Liver (tissue), 9 donors: ENCODE results near the gene TBC1D7. TPM values are rescaled to one million over a fixed set of nuclear protein-coding genes. Genes with fewer than 3 reads are reported as not detected.

Source experiments
- DNase-seq: peaks from one replicate; pipeline ENCODE4 v3.0.0-alpha.2; 2017; ENCODE audit warnings: low spot score
- H3K27ac ChIP-seq, 2 donors: one replicate each; pipeline ENCODE4 v1.7.0; 2013; ENCODE audit warnings: inconsistent platforms in 2 of 2, low read length in 2 of 2, control low read depth in 1 of 2, low read depth in 1 of 2, mild to moderate bottlenecking in 1 of 2
- H3K27me3 ChIP-seq, 4 donors: one replicate each; pipeline versions ENCODE4 v1.6.1 to v1.7.0; 2013; ENCODE audit warnings: low read length in 3 of 4, inconsistent platforms in 1 of 4, mild to moderate bottlenecking in 1 of 4, moderate library complexity in 1 of 4; ENCODE audit not compliant: control insufficient read depth in 4 of 4, insufficient read depth in 4 of 4
- H3K36me3 ChIP-seq, 4 donors: one replicate each; pipeline versions ENCODE4 v1.6.1 to v1.7.0; 2013; ENCODE audit warnings: low read length in 3 of 4, mild to moderate bottlenecking in 3 of 4, low read depth in 1 of 4, moderate library complexity in 1 of 4; ENCODE audit not compliant: control insufficient read depth in 4 of 4, insufficient read depth in 3 of 4
- H3K4me1 ChIP-seq, 4 donors: one replicate each; pipeline versions ENCODE4 v1.6.1 to v1.7.0; 2013; ENCODE audit warnings: low read length in 3 of 4, mild to moderate bottlenecking in 3 of 4, moderate library complexity in 1 of 4; ENCODE audit not compliant: control insufficient read depth in 4 of 4, insufficient read depth in 4 of 4
- H3K4me3 ChIP-seq, 3 donors: one replicate each; pipeline versions ENCODE4 v1.6.1 to v1.7.0; 2013; ENCODE audit warnings: low read length in 3 of 3, control low read depth in 1 of 3, low read depth in 1 of 3, mild to moderate bottlenecking in 1 of 3
- H3K9ac ChIP-seq, 2 donors: one replicate each; pipeline ENCODE4 v1.7.0; 2013; ENCODE audit warnings: low read length in 2 of 2, mild to moderate bottlenecking in 2 of 2, moderate library complexity in 2 of 2, control low read depth in 1 of 2, low read depth in 1 of 2
- H3K9me3 ChIP-seq, 4 donors: one replicate each; pipeline versions ENCODE4 v1.6.1 to v1.7.0; 2013; ENCODE audit warnings: low read length in 3 of 4; ENCODE audit not compliant: control insufficient read depth in 4 of 4
- CTCF ChIP-seq: fragments of 150-350 bp; IDR thresholded peaks from 2 replicates; pipeline ENCODE4 v1.5.1; 2017; ENCODE audit warnings: improper control_type of control experiment, low read depth, low read length; ENCODE audit not compliant: missing input control
- EGR1 ChIP-seq, 2 donors: IDR thresholded peaks; 2 replicates each; pipeline ENCODE4 v1.6.1; 2016 to 2018; ENCODE audit warnings: antibody characterized with exemption in 2 of 2, low read depth in 2 of 2
- FOXA1 ChIP-seq: IDR thresholded peaks from 2 replicates; pipeline ENCODE4 v1.6.1; 2016; ENCODE audit warnings: antibody characterized with exemption
- FOXA2 ChIP-seq: IDR thresholded peaks from 2 replicates; pipeline ENCODE4 v1.6.1; 2016; ENCODE audit warnings: antibody characterized with exemption
- HNF4A ChIP-seq, 2 donors: conservative IDR thresholded peaks; 2 replicates each; pipeline ENCODE4 v1.6.1; 2016; ENCODE audit warnings: antibody characterized with exemption in 2 of 2, mild to moderate bottlenecking in 2 of 2
- JUND ChIP-seq, 2 donors: IDR thresholded peaks; 2 replicates each; pipeline ENCODE4 v1.6.1; 2016; ENCODE audit warnings: antibody characterized with exemption in 2 of 2
- NR2F2 ChIP-seq: IDR thresholded peaks from 2 replicates; pipeline ENCODE4 v1.6.1; 2016; ENCODE audit warnings: antibody characterized with exemption
- RAD21 ChIP-seq, 2 donors: IDR thresholded peaks; 2 replicates each; pipeline ENCODE4 v1.6.1; 2016; ENCODE audit warnings: antibody characterized with exemption in 2 of 2, mild to moderate bottlenecking in 2 of 2
- RXRA ChIP-seq, 2 donors: IDR thresholded peaks; 2 replicates each; pipeline ENCODE4 v1.6.1; 2017 to 2018; ENCODE audit warnings: antibody characterized with exemption in 2 of 2, mild to moderate bottlenecking in 1 of 2
- SP1 ChIP-seq: IDR thresholded peaks from 2 replicates; pipeline ENCODE4 v1.6.1; 2018; ENCODE audit warnings: antibody characterized with exemption, mild to moderate bottlenecking
- WGBS: extraction: QIAGEN DNeasy Blood & Tissue Kit; methylation state at CpG from one replicate; pipeline ENCODE4 v1.1.7; 2013; 5-methylcytosine and 5-hydroxymethylcytosine counted together
- polyA plus RNA-seq, 2 donors: library from polyadenylated mRNA; stranded (reverse) in 1 of 2; unstranded in 1 of 2; fragments of 200-250 nt in 1 of 2; fragments of >200 nt in 1 of 2; fragmentation: Nextera tagmentation in 1 of 2; extraction: Ambion mirVana in 1 of 2; gene quantifications; one replicate each; pipeline versions ENCODE4 v1.2.1 to v1.2.3, GENCODE V29; 2013 to 2015
- total RNA-seq, 2 donors: library from RNA; depleted of rRNA; stranded (reverse); fragments of >200 nt; gene quantifications; one replicate each; pipeline ENCODE4 v1.2.3, GENCODE V29; 2014
- TF ChIP-seq, protein P1 (sequence below): IDR thresholded peaks from 2 replicates; pipeline ENCODE4 v1.6.1; 2016; ENCODE audit warnings: antibody characterized with exemption, mild to moderate bottlenecking
- TF ChIP-seq, protein P2 (sequence below): IDR thresholded peaks from 2 replicates; pipeline ENCODE4 v1.6.1; 2016; ENCODE audit warnings: antibody characterized with exemption
- TF ChIP-seq, protein P3 (sequence below): IDR thresholded peaks from 2 replicates; pipeline ENCODE4 v1.6.1; 2016; ENCODE audit warnings: antibody characterized with exemption
- donor health status: healthy.
- donor health status: healthy.
- donor health status: healthy.
- donor health status: healthy.
- donor health status: healthy.

The TBC1D7 gene
- total and polyA plus RNA-seq, 4 donors, result 9.6 to 18.8 (median 10.6) TPM

GRCh38 chr6:13302291-13302690 lies 26.0 kb downstream of the TBC1D7 start:
- no peak overlapping the region for H3K4me3 ChIP-seq
- H3K27ac ChIP-seq, result peak overlapping the region; percentile 42 to 50
- TF ChIP-seq, protein P1, sequence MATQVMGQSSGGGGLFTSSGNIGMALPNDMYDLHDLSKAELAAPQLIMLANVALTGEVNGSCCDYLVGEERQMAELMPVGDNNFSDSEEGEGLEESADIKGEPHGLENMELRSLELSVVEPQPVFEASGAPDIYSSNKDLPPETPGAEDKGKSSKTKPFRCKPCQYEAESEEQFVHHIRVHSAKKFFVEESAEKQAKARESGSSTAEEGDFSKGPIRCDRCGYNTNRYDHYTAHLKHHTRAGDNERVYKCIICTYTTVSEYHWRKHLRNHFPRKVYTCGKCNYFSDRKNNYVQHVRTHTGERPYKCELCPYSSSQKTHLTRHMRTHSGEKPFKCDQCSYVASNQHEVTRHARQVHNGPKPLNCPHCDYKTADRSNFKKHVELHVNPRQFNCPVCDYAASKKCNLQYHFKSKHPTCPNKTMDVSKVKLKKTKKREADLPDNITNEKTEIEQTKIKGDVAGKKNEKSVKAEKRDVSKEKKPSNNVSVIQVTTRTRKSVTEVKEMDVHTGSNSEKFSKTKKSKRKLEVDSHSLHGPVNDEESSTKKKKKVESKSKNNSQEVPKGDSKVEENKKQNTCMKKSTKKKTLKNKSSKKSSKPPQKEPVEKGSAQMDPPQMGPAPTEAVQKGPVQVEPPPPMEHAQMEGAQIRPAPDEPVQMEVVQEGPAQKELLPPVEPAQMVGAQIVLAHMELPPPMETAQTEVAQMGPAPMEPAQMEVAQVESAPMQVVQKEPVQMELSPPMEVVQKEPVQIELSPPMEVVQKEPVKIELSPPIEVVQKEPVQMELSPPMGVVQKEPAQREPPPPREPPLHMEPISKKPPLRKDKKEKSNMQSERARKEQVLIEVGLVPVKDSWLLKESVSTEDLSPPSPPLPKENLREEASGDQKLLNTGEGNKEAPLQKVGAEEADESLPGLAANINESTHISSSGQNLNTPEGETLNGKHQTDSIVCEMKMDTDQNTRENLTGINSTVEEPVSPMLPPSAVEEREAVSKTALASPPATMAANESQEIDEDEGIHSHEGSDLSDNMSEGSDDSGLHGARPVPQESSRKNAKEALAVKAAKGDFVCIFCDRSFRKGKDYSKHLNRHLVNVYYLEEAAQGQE, result no peak
- TF ChIP-seq RAD21 (IDR thresholded peaks at IDR 0.05) (no peak), CTCF (no peak), HNF4A (conservative IDR thresholded peaks at IDR 0.05) (no peak), NR2F2 (no peak), FOXA1 (no peak), RXRA (IDR thresholded peaks at IDR 0.05) (no peak), FOXA2 (no peak)
- TF ChIP-seq, protein P2, sequence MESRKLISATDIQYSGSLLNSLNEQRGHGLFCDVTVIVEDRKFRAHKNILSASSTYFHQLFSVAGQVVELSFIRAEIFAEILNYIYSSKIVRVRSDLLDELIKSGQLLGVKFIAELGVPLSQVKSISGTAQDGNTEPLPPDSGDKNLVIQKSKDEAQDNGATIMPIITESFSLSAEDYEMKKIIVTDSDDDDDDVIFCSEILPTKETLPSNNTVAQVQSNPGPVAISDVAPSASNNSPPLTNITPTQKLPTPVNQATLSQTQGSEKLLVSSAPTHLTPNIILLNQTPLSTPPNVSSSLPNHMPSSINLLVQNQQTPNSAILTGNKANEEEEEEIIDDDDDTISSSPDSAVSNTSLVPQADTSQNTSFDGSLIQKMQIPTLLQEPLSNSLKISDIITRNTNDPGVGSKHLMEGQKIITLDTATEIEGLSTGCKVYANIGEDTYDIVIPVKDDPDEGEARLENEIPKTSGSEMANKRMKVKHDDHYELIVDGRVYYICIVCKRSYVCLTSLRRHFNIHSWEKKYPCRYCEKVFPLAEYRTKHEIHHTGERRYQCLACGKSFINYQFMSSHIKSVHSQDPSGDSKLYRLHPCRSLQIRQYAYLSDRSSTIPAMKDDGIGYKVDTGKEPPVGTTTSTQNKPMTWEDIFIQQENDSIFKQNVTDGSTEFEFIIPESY, result no peak
- H3K4me1 ChIP-seq, result no peaks in the 10 kb centered on the region
- peaks cover 2 to 30% (median 16%) of the 10 kb centered on the region in 4 donors for H3K36me3 ChIP-seq
- no peaks in the 10 kb centered on the region for H3K9me3 ChIP-seq
- no peak overlapping the region for H3K9ac ChIP-seq
- H3K27me3 ChIP-seq, result no peaks in the 10 kb centered on the region
- 79% methylated on average over 7 of the region's 7 CpGs for WGBS
- no peak for DNase-seq

DNA sequence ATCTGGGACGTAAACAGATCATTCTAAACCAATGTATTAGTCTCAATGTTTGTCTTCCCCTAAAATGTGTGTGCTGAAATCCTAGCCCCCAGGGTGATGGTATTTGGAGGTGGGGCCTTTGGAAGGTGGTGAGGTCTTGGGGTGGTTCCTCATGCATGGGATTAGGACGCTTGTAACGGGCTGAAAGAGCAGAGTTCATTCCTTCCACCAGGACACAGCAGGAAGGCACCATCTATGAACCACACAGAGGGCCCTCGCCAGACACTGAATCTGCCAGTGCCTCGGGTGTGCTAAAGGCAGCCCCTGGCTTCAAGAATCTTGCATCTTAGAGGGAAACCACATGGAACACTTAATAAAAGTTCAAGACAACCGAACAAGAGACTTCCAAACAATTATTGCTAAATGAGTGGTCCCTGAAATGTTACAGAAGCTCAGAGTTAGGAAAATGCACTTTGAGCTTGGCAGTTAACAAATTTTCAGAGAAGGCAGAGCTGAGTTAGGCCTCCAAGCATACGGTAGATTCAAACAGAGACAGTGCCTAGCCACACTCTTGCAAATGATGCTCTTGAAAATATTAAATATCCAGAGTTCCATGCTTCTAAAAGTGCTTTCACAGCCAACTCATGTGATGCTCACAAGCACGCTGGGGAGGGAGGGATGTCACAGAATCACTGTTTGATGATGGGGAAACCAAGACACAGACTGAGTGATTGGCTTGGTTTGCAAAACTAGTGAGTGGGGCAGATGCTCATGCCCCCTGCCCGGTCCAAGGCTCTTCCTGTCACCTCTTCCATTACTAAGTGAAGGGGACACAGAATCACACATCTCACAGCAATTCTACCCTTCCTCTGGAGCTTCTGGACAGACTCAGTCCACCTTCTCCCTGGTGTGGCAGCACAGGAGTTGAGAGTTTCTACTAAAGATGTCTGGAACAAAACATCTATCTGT lies 27.4 kb downstream of the TBC1D7 start:
- no peak overlapping the region for H3K9ac ChIP-seq
- no peaks in the 10 kb centered on the region for H3K4me1 ChIP-seq
- peaks cover 2 to 23% (median 12%) of the 10 kb centered on the region in 4 donors for H3K36me3 ChIP-seq
- H3K27ac ChIP-seq, result no peak overlapping the region
- DNase-seq, result no peak
- H3K9me3 ChIP-seq, result no peaks in the 10 kb centered on the region
- 80% methylated on average over 9 of the region's 9 CpGs for WGBS
- H3K27me3 ChIP-seq, result no peaks in the 10 kb centered on the region
- no peak overlapping the region for H3K4me3 ChIP-seq
- TF ChIP-seq EGR1 (IDR thresholded peaks at IDR 0.05; ENCODE audit: low read depth in 2 of 2) (no peak), CTCF (no peak), SP1 (no peak), JUND (IDR thresholded peaks at IDR 0.05) (no peak)
- TF ChIP-seq, protein P1, result no peak
- TF ChIP-seq, protein P2, result no peak
- TF ChIP-seq, protein P3, sequence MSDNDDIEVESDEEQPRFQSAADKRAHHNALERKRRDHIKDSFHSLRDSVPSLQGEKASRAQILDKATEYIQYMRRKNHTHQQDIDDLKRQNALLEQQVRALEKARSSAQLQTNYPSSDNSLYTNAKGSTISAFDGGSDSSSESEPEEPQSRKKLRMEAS, result no peak
